CD4-positive, alpha-beta T cell treated with Interleukin-4 for 1 hour (primary cell): Measurements from ENCODE around the gene DACH1.
"Not testable (repeated sequence)": the region's sequence is repeated elsewhere in the genome, so short reads cannot be mapped to it uniquely, and the experiment has no call there.

Experiments
- DNase-seq, 2 donors: peaks; one replicate each; pipeline ENCODE4 v3.0.0-alpha.2; 2020 to 2022

Gene DACH1

DNA sequence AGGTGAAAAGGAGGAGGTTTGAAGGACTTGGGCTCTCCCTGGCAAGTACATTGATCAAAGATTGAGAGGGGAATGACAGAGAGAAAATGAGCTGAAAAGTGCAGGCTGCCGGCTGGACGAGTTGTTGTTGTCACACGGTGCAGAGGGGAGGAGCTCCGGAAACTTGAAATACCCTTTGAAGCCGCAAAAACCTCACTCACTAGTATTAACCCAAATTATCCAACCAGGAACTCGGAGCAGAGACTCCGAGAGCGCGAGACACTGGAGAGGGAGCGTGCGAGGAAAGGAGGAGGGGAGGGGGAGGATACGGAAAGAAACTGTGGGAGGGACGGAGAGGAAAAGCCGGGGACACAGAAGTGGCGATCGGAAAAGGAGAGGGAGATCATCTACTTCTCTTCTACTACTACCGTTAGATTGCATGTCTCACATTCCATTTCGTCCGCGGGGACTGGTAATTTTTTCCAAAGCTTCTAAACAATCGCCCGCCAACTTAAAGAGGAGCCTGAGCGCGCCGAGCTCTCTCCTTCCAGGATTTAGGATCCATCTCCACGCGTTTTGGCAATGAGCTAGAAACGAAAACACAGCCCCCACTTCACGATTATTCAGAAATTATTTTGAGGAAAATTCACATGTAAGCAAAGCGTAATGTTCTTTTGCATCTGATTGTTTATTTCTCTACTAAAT lies at the start of gene DACH1:
TSS of gene DACH1 (minus strand) at position 74 of the 684 bp plus-strand sequence.
- peak; percentile 7 to 46 for DNase-seq

GRCh38 chr13:71913717-71914116 lies 46.7 kb upstream of the DACH1 start:
- DNase-seq, result no peak

DNA sequence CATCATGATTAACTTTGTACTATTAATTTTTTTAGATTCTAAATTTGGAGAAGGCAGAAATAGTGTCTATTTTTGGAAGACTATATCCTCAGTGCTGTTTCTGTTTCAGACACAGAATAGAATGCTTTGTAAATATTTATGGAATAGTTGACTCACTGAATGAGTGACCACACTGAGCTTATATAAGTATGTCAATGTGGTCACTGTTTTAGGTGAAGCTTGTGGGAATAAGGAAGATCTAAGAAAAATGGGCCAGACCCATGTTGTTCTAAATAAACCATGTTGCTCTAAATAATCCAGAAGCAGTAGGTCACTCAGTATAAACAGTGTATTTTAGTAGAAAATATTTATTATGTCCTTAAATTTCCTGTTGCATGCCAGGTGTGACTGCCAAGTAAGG lies 45.5 kb upstream of the DACH1 start:
- DNase-seq, result no peak

DNA sequence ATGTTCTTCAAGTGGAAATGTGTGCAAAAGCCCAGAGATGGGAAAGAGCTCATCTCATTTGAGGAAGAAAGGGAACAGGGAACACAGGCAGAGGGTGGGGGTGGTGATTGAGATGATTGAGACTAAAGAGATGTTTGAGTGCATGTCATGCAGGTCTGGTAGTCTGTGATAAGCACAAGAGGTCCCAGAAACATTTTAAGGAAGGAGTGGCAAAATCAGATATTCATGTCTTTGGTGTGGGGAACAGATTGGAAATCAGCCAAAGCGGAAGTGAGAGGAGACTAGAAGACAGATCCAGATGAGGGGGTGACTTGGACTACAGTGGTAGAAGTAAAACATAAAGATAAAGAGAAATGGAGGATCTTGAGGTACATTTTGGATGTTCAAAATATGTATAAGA lies 39.4 kb upstream of the DACH1 start:
- DNase-seq, result no peak

DNA sequence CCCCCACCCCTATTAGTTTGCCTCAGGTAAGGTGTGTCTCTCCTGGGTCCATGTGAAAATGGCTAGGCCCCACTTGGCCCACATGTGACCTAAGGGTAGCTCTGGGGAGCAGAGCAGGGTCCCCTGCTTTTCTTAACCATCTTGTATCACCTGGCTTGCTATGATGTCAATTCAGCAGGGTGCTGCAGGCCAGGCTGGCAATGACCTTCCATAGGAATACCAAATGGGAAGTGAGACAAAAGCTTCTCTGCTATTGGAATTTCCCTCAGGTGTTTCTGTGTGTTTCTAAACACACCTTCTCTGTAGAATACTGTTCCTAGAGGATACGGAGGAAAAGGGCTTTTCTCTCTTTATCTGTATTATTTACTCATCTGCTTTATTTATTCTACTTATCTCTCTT lies 35.7 kb upstream of the DACH1 start:
- DNase-seq, result no peak

DNA sequence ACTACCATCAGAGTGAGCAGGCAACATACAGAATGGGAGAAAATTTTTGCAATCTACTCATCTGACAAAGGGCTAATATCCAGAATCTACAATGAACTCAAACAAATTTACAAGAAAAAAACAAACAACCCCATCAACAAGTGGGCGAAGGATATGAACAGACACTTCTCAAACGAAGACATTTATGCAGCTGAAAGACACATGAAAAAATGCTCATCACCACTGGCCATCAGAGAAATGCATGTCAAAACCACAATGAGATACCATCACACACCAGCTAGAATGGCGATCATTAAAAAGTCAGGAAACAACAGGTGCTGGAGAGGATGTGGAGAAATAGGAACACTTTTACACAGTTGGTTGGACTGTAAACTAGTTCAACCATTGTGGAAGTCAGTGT lies 26.5 kb upstream of the DACH1 start:
- not testable (repeated sequence) for DNase-seq

GRCh38 chr13:71886880-71887279 lies 19.9 kb upstream of the DACH1 start:
- DNase-seq, result no peak

DNA sequence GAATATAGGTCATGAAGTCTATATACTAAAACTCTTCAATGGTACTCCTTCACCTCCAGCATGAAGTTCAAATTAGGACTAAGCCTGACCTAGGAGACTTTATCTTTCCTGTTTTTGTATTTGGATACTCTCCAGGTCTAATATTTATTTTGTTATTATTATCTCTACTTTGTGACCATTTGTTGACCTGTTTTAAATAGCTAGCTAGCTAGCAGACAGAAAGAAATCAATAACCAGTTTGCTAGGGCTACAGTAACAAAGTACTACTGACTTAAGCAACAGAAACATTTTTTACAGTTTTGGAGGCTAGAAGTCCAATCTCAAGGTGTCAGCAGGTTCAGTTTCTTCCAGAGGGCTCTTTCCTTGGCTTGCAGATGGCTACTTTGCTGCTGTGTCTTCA lies 15.1 kb upstream of the DACH1 start:
- DNase-seq, result no peak

DNA sequence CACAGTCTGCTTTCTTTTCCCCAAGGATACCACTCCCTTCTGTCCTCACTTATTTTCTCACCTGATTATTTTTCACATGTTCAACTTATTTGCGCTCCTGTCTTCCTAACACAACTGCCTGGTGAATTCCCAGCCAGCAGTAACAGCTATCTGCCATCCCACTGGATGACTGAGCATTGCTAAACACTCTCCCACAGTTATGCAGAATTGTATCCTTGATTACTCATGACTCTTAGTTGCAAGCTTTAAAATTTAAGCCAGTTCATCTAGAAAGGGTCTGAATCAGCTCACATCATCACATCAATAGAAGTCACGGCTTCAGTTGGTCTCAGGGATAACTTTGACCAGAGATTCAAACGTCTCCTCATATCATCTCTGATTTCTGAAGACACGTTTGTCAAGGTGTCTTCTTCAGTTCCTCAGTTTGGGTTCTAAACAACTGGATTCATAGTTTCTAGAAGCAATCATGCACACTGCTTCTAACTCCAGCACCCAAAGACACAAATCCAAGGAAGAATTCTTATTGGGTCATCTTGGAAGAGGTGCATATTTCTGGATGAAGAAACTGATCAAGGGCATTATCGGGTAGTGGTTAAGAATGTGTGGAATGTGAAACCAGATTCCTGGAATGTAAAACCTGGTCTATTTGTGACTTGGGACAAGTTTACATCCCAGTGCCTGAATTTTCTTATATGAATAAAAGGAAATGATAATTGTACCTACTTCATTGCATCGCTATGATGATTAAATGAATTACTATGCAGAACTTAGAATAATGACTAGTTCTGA lies 13.9 kb upstream of the DACH1 start:
- no peak for DNase-seq

GRCh38 chr13:71879808-71880344 lies 12.9 kb upstream of the DACH1 start:
- DNase-seq, result no peak

- DNase-seq, result peak in 1 of 2 donors; percentile 8
Measured at GRCh38 chr13:71879129-71879535, 12.1 kb upstream of the DACH1 start.

GRCh38 chr13:71877256-71877653 lies 10.3 kb upstream of the DACH1 start:
- no peak for DNase-seq

GRCh38 chr13:71876648-71877255 lies 9.7 kb upstream of the DACH1 start:
- DNase-seq, result no peak

DNA sequence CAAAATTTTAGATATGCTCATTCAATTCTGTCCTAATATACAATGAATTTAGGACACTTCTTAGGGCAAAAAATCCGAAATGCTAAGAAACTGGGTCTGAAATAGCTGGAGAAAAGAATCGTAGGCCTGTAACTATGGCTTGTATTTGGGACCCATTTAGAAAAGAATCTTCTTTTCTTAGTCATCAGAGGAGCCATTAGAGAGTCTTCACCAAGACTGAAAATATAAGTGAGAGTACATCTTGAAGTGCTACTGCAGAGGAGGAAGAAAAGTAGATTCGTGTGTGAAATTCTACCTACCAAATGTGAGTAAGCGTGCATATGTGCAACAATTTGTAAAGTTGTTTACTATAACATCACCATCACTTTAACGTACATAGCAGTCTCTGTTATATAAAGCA lies 8.8 kb upstream of the DACH1 start:
- no peak for DNase-seq

- no peak for DNase-seq
Measured at GRCh38 chr13:71874458-71874857, 7.5 kb upstream of the DACH1 start.

DNA sequence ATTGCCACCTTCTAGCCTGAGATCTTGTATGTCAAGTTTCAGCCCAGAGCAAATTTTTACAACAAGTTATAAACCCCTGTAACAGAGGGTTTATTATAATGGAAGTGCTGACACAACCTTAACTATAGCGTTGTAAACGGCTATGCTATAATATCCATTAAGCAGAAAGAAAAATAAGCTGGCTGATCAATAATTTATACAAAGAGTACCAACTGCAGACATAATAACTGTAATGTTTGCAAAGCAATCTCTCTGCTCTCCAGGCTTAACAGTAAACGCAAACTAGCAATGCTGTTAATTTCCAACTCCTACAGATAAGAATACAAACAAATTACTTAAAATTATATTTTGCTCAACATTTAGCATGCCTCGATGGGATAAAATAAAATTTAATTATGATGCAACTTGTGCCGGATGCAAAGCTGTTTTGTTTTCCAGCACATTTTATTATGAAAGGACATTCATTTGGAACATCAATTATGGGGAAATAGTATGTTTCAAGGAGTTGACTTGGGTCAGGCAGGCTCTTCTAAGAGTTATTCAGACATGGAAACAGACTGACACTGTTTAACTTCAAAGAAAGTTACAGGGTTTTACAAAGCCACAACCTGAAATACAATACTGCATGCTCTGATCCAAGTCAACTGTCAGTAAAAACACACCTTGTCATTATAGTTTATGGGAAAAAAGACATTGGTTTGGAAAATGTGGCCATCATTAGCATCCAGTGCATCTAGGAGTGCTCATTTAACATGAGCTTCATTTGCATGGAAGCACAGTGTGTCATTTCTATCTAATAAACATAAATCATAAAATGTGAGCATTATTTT lies 6.6 kb upstream of the DACH1 start:
- no peak for DNase-seq

GRCh38 chr13:71871844-71872243 lies 4.8 kb upstream of the DACH1 start:
- no peak for DNase-seq

GRCh38 chr13:71871176-71871754 lies 4.3 kb upstream of the DACH1 start:
- no peak for DNase-seq

GRCh38 chr13:71870100-71870499 lies 3.1 kb upstream of the DACH1 start:
- DNase-seq, result no peak

GRCh38 chr13:71869274-71869673 lies 2.3 kb upstream of the DACH1 start:
- no peak for DNase-seq

DNA sequence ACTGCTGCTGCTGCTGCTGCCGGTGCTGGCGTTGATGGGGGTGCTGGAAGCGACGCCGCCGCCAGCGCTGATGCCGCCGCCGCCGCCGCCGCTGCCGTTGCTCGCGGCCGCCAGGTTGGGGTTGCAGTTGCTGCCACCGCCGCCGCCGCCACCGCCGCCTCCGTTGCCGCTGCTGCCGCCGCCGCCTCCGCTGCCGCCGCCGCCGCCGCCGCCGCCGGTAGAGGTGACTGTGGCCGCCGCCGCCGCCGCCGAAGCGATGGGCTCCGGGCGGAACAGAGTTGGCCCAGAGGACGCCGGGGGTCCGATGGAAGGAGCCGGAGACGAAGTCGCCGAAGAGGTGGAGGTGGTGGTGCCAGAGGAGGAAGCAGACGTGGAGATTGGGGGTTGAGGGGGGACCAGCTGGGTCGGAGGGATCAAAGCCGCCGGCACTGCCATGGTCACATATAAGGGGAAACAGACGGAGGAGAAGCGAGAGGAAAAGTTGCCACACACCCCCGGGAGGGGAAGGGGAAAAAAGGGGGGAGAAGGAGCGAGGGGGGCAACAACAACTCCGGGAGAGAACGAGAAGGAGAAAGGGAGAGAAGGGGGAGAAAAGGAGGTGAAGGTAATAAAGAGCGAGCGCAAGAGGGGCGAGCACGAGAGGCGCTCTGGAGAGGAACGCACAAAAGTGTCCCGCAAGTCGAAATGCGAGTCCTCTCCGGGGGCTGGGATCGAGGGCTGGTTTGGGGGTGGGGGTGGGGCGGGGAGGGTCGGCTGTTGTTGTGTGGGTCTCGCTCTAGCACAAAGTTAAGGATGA lies 471 bp downstream of the DACH1 start:
- peak in 1 of 2 donors; percentile 15 for DNase-seq
